ENCODE results near the gene DBT.

Gene DBT

DNA sequence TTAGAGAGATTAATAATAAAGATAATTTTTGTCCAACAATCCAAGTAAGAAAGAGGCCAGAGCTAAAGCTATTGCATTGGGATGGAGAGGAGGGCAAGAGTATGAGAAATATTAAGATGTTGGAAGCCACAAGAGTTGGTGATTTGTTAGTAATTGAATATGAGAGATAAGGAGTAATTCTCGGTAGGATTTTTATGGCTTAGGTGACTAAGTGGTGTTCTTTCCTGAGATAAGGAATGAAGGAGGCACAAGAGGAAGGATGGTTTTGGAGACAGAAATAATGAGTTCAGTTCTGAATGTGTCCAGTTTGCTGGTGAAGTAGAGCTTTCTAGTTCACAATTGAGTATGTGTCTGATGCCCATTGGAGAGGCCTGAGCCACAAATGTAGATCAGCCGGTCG lies 107.3 kb downstream of the DBT start:
- Histone ChIP-seq H3K4me3 (ENCODE audit: low read length in 2 of 2) (no peak overlapping the region), H3K9me3 (ENCODE audit: control insufficient read depth in 2 of 2, low read length in 2 of 2) (no peaks in the 10 kb centered on the region), H3K36me3 (ENCODE audit: control insufficient read depth in 2 of 2, insufficient read depth in 2 of 2, low read length in 2 of 2) (peaks cover 71 to 82% of the 10 kb centered on the region in 2 donors)

DNA sequence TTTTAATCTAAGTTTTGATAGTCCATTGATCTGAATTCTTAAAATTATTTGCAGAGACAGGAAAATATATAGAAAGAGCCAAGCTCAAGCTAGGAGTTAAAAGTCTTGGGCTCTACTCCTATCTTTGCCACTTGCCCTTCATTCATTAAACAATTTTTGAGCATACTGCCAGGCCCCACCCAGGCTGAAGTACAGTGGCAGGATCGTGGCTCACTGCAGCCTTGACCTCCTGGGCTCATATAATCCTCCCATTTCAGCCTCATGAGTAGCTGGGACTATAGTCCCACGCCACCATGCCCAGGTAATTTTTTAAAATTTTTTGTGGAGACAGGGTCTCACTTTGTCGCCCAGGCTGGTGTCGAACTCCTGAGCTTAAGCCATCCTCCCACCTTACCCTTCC lies 108.4 kb downstream of the DBT start:
- no peak overlapping the region for H3K9ac ChIP-seq (ENCODE audit: low read depth in 1 of 2, low read length in 2 of 2)
- H3K27ac ChIP-seq (ENCODE audit: low read depth in 2 of 2, low read length in 2 of 2): no peak overlapping the region
- H3K9me3 ChIP-seq (ENCODE audit: control insufficient read depth in 2 of 2, low read length in 2 of 2): no peaks in the 10 kb centered on the region
- H3K27me3 ChIP-seq (ENCODE audit: control insufficient read depth in 2 of 2, insufficient read depth in 2 of 2, low read length in 2 of 2): no peaks in the 10 kb centered on the region
- H3K4me3 ChIP-seq (ENCODE audit: low read length in 2 of 2): no peak overlapping the region
- peaks cover 66 to 78% of the 10 kb centered on the region in 2 donors for H3K36me3 ChIP-seq (ENCODE audit: control insufficient read depth in 2 of 2, insufficient read depth in 2 of 2, low read length in 2 of 2)
- no peaks in the 10 kb centered on the region for H3K4me1 ChIP-seq (ENCODE audit: control insufficient read depth in 2 of 2, insufficient read depth in 2 of 2, low read length in 2 of 2)

More for the DNA sequence above, 107.3 kb downstream of the DBT start:
- no peaks in the 10 kb centered on the region for H3K27me3 ChIP-seq (ENCODE audit: control insufficient read depth in 2 of 2, insufficient read depth in 2 of 2, low read length in 2 of 2)
- no peak overlapping the region for H3K27ac ChIP-seq (ENCODE audit: low read depth in 2 of 2, low read length in 2 of 2)
- H3K4me1 ChIP-seq (ENCODE audit: control insufficient read depth in 2 of 2, insufficient read depth in 2 of 2, low read length in 2 of 2): no peaks in the 10 kb centered on the region
- H3K9ac ChIP-seq (ENCODE audit: low read depth in 1 of 2, low read length in 2 of 2): no peak overlapping the region

DNA sequence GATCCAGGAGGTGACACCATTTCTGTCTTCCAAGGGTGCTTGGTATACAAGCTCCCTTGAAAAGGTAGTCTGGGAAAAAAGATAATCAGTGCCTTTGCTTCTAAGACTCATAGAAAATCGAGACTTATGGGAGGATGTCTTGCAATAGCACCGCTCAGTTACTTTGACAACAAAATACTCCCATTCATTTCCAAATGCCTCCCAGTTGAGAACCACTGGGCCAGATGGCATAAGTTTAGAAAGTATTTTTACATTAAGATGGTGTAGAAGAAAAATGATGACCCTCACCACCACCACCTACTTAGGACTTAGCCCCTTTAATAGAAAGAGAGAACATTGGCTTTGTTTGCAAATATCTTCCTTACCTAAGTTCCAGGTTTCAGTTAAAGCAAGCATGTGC lies 112.0 kb downstream of the DBT start:
- Histone ChIP-seq H3K9ac (ENCODE audit: low read depth in 1 of 2, low read length in 2 of 2) (no peak overlapping the region), H3K27ac (ENCODE audit: low read depth in 2 of 2, low read length in 2 of 2) (no peak overlapping the region), H3K36me3 (ENCODE audit: control insufficient read depth in 2 of 2, insufficient read depth in 2 of 2, low read length in 2 of 2) (peaks cover 39 to 50% of the 10 kb centered on the region in 2 donors), H3K9me3 (ENCODE audit: control insufficient read depth in 2 of 2, low read length in 2 of 2) (no peaks in the 10 kb centered on the region), H3K4me1 (ENCODE audit: control insufficient read depth in 2 of 2, insufficient read depth in 2 of 2, low read length in 2 of 2) (peaks cover 3 to 8% of the 10 kb centered on the region in 2 donors), H3K27me3 (ENCODE audit: control insufficient read depth in 2 of 2, insufficient read depth in 2 of 2, low read length in 2 of 2) (no peaks in the 10 kb centered on the region), H3K4me3 (ENCODE audit: low read length in 2 of 2) (no peak overlapping the region)
